RPMI8226 (cell line): ENCODE measurements around the gene COL4A1.

ENCODE experiments used
- DNase-seq: peaks from one replicate; pipeline ENCODE4 v3.0.0-alpha.2; 2015

Gene COL4A1

DNA sequence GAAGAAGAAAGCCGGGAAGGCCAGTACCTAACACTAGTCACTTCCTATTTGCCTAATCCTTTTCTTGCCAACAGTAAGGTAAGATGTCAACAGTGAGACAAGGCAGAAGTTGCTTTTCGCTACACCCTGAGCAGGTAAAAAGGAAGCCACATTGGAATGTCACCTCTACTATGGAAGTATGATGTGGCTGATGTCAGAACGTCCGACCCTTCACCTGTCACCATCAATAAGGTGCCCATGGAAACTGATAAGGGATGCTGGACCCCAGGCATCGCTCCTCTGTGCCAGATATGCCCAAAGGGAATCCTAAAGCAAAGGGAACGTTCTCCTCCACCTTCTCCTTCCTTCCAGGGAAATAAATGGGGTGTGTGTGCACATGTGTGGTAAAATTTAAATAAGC, 34.3 kb downstream of the COL4A1 start:
- no peak for DNase-seq

DNA sequence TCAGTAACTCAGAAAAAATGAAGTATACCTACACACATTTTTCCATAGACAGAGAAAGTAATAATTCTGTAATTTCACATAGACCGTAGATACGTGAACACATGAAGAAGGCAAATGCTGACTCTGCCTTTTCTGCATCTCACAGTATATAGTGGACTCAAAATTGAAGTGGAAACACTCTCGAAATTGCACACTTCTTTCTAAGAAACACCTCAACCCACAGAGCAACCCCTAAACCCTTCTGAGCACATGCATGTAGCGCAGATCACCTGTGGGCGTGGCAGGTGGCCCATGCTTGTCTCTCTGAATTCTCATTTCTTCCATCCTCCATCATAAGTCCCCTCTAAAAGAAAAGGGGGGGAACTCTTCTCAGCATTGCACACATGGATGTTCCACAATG, 34.7 kb downstream of the COL4A1 start:
- DNase-seq: no peak

GRCh38 chr13:110271313-110271712, 35.6 kb downstream of the COL4A1 start:
- no peak for DNase-seq

DNA sequence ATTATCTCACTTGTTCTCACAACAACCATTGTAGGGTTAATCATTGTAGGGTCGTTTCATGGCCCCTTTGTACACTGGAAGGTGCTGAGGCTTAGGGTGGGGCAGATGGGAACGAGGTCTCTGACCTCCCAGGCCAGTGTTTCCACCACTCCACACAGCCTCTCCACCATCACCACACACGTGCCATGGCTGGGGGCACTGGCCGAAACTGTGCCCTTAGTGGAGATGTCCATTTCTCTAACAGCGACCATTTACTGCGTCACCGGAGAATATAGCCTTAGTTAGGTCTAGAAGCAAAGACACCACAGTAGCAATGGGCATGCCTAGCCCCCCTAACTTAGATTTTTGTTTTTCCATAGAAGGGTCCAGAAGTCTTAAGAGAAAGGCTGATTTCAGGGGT, 36.5 kb downstream of the COL4A1 start:
- no peak for DNase-seq

DNA sequence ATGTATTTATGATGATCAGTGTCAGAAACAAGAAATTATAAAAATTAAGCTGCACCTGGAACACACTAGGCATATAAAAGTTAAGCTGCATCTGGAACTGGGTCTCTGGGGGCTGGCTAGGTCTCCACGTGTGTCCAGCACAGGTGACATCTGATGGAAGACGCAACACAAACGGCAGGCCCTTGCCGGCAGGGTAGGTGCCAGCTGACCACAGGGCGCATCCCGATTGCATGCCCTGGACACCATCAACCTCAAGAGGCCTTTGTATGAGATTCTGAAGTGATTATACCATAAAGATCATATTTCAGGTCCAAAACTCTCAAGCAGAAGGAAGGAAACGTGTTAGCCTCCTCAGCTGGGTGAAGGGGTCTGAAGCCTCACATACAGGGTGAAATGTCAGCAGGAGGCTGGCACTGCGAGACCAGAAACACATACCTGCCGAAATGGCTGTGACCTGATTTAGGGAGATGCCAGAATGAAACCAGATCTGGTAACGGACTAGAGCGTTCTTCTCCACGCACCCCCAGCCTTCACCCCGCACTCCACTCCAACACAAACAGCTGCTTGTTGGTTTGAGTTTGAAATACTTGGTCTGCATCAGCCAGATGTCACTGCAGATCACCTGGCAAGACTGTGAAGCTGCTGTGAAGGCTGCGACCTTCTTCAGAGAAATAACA, 37.3 kb downstream of the COL4A1 start:
- no peak for DNase-seq

DNA sequence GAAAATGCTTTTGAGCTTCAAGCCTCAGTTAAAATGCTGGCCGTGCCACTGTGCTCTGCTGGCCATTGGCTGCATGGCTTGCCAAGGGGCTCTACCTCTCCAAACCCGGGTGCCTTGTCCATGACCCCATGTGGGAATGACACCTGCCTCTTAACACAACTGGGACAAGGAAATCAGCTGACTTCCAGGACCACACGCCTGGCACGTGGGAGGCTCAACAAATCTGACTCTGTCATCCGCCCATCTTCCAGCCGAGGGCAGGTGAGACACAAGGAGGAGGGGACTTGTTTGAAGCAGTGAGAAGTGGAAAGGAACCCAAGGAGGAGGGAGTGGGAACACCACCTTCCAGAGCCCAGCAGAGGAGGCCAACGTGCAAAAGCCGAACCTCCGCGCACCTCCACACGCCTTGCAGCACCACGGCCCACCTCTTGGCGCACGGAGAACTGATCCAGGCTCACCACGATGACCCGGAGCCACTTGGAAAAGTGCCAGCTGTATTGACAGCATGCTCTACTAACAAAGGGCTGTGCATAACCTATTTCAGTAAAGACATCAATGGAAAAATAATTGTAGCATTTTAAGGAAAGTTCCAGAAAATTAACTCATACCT, 38.3 kb downstream of the COL4A1 start:
- no peak for DNase-seq

DNA sequence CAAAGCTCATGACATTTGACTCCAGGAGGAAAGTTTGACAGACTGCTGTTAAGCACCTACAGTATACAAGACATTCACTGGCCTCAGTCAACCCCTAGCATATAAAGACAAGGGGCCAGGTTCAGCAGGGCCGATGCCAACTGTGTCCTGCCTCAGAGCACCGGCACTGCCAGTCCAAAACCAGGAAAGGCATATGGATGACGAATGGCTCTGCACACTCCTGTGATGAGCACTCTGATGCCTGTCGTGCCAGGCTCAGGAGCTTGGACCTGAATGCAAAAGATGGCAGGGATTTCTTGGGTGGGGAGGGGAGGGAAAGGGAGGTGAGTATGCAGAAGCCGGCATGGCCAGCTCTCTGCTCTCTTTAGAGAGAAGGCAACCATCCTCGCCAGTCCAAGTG, 38.9 kb downstream of the COL4A1 start:
- no peak for DNase-seq

DNA sequence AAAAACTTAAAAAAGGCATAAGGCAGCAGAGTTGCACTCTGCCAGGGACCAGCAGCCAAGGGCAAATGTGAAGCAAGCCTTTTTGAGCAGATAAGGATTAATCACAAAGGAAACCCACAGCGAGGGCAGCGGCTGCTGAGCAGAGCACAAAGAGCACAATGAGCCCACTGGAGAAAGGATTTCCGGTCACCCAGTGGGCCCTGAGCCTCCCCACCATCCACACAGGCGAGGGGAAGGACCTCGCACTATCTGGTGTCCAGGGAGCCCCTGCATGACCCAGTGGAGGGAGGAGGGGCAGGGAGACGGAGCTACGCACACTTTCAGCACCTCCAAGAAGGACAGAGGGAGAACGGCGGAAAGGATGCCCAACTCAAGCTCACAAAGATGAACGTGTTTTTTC, 40.0 kb downstream of the COL4A1 start:
- DNase-seq: no peak

DNA sequence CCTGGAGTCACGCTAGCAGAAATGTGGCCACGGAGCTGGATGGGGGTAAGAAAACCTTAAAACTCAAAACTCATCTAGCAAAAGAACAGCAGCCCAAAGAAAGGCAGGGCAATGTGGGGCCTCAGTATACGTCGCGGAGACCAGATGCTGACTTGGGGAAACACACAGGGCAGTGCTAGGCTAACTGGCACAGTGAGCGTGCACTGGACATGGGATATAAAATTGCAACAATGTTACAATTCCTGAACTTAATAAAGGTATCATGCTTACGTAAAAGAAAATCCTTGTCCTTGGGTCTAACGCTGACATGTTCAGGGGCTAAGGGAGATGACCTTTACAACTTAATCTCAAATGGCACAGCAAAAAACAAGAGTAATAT, 40.5 kb downstream of the COL4A1 start:
- DNase-seq: no peak

- no peak for DNase-seq
Measured at GRCh38 chr13:110265682-110266430, 41.1 kb downstream of the COL4A1 start.

GRCh38 chr13:110265341-110265681, 41.6 kb downstream of the COL4A1 start:
- DNase-seq: no peak

- DNase-seq: no peak
Measured at GRCh38 chr13:110264685-110265275, 42.2 kb downstream of the COL4A1 start.

DNA sequence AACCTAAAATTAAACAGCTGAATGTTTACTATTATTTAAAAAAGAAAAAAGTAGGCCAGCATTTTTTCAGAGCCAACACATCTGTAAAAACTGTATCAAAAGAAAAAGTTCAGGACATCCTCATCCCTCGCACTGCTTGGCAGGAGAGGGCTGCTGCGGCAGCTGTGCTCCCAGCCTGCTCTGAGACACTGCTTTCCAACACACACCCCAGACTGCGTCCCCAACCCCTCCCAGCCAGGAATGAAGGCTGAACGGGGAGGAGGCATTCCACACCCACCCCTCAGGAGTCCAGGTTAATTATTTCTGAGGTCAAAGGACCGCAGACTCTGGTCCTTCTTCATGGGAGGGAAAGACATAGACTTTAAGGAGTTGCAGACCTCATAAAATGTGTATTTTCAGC, 43.1 kb downstream of the COL4A1 start:
- DNase-seq: no peak

DNA sequence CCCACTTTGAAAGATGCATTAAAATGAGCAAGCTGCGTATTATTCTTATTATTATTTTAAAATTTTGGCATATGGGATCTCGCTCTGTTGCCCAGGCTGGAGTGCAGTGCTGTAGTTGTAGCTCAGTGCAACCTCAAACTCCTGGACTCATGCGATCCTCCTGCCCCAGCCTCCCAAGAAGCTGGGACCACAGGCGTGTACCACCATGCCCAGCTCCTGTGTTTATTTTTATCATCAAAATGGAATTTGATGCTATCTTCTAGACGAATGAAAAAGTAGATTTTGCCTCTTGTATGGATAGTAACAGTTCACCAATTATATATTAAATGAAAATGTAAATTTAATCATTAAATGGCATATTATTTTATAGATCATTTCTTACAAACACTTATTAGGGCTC, 43.6 kb downstream of the COL4A1 start:
- no peak for DNase-seq

- no peak for DNase-seq
Measured at GRCh38 chr13:110262508-110263291, 44.3 kb downstream of the COL4A1 start.

DNA sequence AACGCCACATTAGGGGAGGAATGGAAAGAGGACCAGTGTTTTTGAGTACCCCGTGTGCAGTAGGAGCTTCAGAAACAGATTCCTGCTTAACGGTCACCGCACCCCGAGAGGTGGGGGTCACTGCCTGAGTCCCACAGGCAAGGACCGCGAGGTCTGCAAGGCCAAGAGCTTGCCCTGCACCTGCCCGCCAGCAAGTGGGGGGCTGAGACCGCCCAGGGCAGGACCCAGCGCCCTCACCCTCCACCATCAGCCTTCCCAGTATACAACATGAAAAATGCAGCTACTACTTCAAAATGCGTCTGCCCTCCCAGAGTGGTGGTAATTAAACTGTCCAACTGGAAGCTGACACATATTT, 44.9 kb downstream of the COL4A1 start:
- DNase-seq: no peak

DNA sequence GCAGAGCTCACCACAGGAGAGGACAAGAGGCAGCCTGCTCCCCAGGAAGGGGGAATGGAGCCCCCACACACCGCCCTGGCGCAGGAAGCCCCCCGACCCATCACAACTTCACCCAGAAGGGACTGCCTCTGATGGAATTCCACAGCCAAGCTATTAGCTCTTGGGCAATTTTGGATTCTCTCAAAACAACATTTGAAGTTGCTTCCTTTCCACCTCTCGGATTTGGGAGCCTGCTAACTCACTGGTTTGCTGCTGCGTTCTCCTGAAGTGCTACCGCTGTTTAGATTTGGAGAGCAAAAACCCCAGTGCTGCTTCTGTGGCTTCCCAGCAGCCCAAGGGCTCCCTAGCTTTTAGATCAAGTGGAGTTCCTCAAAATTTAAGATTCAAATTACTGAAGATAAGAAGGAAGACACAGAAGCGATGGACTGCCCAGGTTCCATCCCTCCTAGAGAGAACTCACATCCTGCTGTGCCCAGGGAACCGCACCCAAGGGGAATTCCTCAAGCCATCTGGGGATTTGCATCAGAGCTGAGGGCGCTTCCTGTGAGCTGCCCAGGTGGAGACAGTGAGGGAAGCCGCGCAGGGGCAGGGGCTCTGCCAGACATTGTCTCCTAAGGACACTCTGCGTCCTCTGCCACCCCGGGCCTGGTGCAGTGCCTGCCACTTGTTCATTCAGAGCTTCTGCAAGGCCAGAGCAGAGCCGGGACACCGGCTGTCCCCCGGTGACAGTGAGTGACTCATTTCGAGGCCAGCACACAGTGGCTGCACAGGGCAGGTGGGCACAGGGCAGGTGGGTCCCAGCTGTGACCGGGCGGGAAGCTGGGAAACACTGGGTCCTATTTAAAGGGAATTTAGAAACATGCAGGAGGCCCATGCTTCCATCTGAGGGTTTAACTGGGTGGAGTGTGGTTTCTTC, 45.5 kb downstream of the COL4A1 start:
- DNase-seq: no peak

DNA sequence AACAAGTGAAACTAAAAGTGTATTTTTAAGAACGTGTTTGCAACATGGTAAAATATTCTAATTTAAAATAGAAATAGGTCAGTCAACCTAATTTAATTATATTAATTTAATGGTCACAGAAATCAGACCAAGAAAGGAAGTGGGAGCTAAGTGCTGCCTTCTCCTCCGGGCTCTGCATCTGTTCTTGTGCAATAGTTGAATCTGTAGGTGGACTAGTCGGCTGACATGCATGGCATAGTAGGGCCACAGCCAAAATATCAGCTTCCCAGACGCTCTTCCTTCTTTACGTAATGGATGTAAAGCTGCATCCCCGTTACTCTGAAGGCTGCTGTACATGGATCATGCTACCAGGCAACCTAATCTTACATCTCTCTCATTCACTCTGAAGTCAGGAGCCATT, 47.3 kb downstream of the COL4A1 start:
- DNase-seq: no peak

DNA sequence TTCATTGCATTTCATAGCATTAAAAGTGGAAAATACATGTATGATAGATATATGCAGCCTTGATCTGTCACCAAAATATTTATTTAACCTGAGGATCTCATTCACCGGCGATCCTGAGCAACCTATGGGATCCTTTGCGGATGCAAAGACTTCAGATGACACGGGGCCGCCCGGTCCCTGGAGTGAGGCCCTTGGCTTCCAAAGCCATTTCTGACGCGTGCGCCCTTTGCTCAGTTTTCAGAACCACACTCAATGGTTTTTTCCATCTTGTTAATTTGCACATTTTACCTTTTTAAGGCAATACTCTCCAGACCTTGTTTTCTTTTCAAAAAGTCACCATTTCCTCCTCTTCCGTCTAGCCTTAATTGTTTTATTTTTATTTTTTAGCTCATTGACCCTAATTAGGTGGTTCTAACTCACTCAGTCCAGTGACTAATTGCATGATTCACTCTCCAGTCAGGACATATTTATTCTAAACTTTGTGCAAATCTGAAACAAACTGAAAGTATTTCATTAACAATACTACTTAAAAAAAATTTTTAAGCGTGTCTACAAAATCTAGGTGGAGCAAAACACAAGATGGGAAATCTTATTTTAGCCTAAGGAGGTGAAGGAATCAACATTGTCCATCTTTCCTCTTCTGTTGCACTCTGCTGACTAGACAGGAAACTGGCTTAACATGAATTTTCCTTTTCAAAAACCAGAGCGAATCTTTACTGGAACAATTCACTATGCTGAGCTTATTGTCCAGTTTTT, 47.9 kb downstream of the COL4A1 start:
- no peak for DNase-seq

DNA sequence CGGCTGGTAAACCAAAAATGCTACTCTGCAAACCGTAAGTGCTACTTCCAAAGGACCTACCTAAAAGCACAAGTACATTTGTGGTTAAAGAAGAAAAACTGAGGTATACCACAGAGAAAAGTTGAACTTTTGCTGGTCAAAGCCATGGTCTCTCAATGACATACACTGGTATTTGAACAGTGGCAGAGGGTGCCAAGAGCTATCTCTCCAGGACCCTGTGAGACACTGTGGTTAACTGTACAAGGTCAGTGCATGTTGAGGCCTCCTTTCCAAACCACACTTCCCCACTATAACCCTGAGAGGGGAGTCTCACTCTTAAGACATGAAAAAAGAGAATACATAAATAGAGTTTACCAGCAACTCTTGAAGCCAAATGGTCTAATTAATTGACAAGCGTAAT, 49.5 kb downstream of the COL4A1 start:
- no peak for DNase-seq

DNA sequence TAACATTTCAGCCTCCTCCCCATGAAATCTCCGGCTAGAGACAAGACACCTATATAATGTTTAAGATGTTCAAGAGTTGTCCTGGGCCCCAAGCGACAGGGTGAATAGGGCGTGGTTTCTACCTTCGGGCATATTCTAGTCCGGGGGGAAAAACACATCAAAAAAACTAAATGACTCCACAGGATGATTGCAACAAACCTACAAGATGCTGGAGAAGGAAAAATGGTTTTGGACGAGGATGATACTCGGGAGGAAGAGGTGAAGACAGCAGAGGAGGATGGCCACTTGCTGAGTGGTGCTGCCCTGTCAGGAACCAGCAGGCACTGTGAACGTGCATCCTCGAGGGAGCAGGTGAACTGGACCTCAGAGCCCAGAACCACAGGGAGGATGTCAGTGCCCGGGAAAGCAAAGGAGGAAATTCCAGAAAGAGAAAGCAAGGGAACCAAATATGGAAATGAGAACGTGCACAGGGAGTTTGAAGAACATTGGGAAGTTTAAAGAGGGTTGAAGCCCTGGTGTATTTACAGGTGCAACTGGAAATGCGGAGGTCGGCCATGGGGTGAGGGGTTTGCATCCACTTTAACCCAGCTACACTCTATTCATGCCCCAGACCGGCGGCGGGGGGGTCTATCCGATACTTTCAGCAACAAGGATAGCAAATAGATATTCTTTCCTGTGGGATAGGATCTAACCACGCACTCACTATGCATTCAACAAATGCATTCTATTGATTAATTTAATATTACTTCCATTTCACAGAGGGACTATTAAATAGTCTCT, 50.6 kb downstream of the COL4A1 start:
- DNase-seq: no peak
